Mammary epithelial cell (primary cell): ENCODE results near the gene SLC25A13.

Experiments
- CTCF ChIP-seq, 2 donors: IDR thresholded peaks in 1 of 2; conservative IDR thresholded peaks in 1 of 2; 2 replicates each; pipeline ENCODE4 v1.5.1; 2011 to 2012; ENCODE audit warnings: inconsistent platforms in 2 of 2, low read length in 2 of 2, mild to moderate bottlenecking in 2 of 2, control low read depth in 1 of 2, low read depth in 1 of 2; ENCODE audit not compliant: insufficient read depth in 1 of 2; ENCODE audit errors: extremely low read depth in 1 of 2
- EZH2 ChIP-seq: IDR thresholded peaks from 2 replicates; pipeline ENCODE4 v1.6.1; 2012; ENCODE audit warnings: low read length, inconsistent platforms, borderline replicate concordance

GRCh38 chr7:96135241-96135640 lies 186.7 kb downstream of the SLC25A13 start:
- TF ChIP-seq CTCF (conservative IDR thresholded peaks at IDR 0.05 in 1 of 2, IDR thresholded peaks at IDR 0.05 in 1 of 2; ENCODE audit: extremely low read depth in 1 of 2, insufficient read depth in 1 of 2, low read depth in 1 of 2, low read length in 2 of 2) = no peak
- no peak for TF ChIP-seq EZH2
